ENCODE results near the gene CHST15.

- TF ChIP-seq, protein P1, sequence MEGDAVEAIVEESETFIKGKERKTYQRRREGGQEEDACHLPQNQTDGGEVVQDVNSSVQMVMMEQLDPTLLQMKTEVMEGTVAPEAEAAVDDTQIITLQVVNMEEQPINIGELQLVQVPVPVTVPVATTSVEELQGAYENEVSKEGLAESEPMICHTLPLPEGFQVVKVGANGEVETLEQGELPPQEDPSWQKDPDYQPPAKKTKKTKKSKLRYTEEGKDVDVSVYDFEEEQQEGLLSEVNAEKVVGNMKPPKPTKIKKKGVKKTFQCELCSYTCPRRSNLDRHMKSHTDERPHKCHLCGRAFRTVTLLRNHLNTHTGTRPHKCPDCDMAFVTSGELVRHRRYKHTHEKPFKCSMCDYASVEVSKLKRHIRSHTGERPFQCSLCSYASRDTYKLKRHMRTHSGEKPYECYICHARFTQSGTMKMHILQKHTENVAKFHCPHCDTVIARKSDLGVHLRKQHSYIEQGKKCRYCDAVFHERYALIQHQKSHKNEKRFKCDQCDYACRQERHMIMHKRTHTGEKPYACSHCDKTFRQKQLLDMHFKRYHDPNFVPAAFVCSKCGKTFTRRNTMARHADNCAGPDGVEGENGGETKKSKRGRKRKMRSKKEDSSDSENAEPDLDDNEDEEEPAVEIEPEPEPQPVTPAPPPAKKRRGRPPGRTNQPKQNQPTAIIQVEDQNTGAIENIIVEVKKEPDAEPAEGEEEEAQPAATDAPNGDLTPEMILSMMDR (IDR thresholded peaks at IDR 0.05; ENCODE audit: low read depth, low read length, poor library complexity, severe bottlenecking), result no peak
- no peak for TF ChIP-seq EZH2phosphoT487 (IDR thresholded peaks at IDR 0.05; ENCODE audit: borderline replicate concordance, low read length)
These were observed 126.5 kb downstream of the CHST15 start for GRCh38 chr10:123966896-123967231.
